C4-2B (cell line): ENCODE measurements around the gene RNU1-3.
"Not testable (repeated sequence)": the region's sequence is repeated elsewhere in the genome, so short reads cannot be mapped to it uniquely, and the experiment has no call there.

ENCODE experiments used
- ZFX ChIP-seq: fragments of 450-650 bp; IDR thresholded peaks from 2 replicates; pipeline ENCODE4 v1.6.1; 2017
- TF ChIP-seq, protein P1 (sequence below): fragments of 450-650 bp; conservative IDR thresholded peaks from 2 replicates; pipeline ENCODE4 v1.5.1; 2017; ENCODE audit warnings: mild to moderate bottlenecking

DNA sequence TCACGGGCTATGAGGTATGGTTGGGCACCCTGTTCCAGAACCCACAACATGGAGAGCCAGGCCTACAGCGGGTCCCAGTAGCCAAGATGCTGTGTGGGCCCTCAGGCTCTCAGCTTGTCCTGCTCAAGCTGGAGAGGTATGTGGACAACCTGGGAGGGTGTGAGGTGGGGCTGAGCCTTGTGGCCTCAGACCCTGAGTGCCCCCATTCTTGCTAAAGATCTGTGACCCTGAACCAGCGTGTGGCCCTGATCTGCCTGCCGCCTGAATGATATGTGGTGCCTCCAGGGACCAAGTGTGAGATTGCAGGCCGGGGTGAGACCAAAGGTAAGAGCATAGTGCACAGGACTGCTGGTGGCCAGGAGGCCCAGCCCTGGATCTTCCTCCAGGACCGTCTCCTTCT, 17.4 kb downstream of the RNU1-3 start:
- TF ChIP-seq, protein P1, sequence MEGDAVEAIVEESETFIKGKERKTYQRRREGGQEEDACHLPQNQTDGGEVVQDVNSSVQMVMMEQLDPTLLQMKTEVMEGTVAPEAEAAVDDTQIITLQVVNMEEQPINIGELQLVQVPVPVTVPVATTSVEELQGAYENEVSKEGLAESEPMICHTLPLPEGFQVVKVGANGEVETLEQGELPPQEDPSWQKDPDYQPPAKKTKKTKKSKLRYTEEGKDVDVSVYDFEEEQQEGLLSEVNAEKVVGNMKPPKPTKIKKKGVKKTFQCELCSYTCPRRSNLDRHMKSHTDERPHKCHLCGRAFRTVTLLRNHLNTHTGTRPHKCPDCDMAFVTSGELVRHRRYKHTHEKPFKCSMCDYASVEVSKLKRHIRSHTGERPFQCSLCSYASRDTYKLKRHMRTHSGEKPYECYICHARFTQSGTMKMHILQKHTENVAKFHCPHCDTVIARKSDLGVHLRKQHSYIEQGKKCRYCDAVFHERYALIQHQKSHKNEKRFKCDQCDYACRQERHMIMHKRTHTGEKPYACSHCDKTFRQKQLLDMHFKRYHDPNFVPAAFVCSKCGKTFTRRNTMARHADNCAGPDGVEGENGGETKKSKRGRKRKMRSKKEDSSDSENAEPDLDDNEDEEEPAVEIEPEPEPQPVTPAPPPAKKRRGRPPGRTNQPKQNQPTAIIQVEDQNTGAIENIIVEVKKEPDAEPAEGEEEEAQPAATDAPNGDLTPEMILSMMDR: not testable (repeated sequence)
- not testable (repeated sequence) for TF ChIP-seq ZFX
